ENCODE data around the gene PCF11. TPM values are rescaled to one million over a fixed set of nuclear protein-coding genes. Genes with fewer than 3 reads are reported as not detected.
A peak's percentile ranks its signal among the peaks of the same experiment; 100 is the strongest.
"Not testable (repeated sequence)": the region's sequence is repeated elsewhere in the genome, so short reads cannot be mapped to it uniquely, and the experiment has no call there.

The PCF11 gene
- total RNA-seq, 1 donor from 2014 or later: 23.6 TPM

DNA sequence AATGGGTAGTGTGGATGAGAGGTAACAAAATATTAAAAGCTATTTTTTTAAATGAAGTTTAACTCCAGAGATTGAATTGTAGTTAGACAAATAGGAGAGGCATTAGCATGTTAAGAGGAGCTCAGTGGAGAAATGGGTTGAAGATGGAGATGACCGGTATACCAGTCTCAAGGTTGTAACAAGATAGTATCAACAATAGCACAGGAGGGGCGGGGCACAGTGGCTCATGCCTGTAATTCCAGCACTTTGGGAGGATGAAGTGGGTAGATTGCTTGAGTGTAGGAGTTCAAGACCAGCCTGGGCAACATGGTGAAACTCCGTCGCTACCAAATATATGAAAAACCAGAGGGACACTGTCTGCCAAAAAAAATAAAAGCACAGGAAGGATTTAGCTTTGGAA is 30.5 kb downstream of the PCF11 start:
- ATAC-seq: no peak
- DNase-seq (ENCODE audit: low spot score): no peak

DNA sequence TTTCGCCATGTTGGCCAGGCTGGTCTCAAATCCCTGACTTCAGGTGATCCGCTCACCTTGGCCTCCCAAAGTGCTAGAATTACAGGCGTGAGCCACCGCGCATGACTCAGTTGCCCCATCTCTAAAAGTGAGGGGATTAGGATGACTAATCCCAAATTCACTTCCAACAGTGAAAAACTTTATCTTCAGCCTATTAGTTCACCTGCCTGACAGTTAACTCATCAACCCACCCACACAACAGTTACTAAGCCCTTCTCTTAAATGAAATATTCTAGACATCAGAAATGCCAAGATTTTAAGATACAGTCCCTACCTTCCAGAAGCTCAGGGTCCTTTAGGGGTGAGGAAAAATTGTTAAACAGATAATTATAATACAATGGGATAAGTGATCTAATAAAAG is 34.6 kb downstream of the PCF11 start:
- ATAC-seq (no peak), DNase-seq (ENCODE audit: low spot score) (no peak)

DNA sequence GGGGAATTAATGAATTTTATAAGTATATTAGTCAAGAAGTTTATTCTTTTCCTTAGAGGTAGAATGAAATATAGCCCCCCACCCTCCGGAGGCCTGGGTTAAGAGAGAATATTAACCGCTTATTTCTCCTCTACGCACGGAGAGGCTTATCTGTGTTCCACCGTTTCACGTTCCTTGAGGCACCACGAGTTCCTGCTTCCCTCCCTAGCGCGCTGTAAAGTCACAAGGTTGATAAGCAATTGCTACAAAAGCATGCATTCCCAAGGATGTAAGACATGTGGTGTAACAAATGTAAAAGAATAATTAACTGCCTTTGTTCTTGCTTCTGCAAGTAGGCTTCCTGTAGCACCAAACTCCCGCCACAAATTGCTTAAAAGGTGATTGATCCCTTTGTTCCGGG is 35.1 kb downstream of the PCF11 start:
- DNase-seq (ENCODE audit: low spot score): no peak
- no peak for ATAC-seq

DNA sequence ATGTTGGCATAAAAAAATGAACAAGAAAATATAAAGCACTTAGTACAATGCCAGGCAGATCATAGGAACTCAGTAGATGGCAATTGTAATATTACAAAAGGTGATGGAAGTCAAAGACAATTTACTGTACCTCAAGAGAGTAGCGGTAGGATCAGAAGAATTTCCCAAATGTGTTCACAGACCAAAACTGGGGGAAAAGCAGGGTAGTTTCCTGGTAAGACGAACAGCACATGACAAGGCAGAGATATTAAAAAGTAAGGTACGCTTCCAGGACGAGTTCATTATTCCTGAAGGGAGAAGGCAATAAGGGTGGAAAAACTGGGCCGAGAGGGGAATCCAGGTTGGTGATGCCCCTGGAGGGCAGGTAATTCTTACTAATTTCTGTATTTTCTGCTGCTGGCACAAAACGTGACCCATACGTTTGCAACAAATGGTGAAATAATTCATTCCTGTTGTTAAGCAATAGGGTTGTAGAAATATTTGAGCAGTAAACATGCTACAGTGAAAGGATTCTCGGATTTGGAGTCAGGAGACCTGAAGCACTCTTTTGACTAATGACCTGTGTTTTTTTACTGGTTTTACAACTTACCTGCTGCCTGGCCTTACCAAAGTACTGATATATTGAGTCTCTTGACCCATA is 35.8 kb downstream of the PCF11 start:
- ATAC-seq (no peak), DNase-seq (ENCODE audit: low spot score) (no peak)

DNA sequence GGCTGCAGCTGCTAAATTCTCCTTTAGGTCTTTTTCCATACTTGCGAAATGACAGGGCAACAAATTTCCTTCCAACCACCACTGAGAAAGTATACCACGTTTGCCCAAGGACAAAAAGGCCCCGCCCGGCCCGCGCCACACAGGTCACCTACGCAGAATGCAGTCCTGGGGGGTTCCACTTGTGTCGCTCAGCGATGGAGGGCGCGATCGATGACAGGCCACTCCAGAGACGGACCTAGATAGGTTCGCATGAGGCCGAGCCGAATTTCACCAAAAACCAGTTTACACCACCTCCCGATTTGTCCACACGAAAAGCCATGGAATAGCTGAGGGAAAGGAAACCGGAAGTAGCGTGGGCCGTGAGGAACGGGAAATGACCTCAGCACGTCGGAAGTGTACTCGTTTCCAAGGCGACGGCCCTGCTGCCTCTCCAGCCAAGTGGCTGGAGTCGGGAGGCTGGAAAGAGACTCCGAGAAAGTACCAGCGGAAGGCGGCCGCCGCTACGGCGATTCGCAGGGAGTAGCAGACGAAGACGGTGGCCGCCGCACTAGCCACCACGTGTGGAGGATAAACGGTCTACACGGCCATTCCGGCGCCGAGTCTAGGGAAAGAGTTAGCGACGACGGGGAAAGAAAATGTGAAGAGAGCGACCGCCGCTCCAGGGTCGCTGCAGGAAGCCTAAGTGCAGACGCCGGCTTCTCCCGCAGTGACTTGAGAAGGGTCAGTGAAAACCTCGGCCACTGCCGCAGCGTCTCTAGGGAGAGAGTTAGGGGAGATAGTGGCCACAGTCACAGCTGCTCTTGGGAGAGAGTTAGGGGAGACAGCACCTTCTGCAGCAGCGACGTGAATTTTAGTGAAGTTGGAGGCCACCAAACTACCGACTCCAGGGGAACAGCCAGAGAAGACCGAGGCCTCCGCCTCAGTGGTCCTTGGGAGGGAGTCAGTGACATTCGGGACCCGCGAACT is 36.7 kb downstream of the PCF11 start, which contains the start of gene ANKRD42:
TSS of gene ANKRD42 (plus strand) at position 398 of the 966 bp plus-strand sequence. CDS start 959 bp downstream, outside the sequence.
- peak; percentile 94 for DNase-seq (ENCODE audit: low spot score)
- peak; percentile 97 for ATAC-seq

DNA sequence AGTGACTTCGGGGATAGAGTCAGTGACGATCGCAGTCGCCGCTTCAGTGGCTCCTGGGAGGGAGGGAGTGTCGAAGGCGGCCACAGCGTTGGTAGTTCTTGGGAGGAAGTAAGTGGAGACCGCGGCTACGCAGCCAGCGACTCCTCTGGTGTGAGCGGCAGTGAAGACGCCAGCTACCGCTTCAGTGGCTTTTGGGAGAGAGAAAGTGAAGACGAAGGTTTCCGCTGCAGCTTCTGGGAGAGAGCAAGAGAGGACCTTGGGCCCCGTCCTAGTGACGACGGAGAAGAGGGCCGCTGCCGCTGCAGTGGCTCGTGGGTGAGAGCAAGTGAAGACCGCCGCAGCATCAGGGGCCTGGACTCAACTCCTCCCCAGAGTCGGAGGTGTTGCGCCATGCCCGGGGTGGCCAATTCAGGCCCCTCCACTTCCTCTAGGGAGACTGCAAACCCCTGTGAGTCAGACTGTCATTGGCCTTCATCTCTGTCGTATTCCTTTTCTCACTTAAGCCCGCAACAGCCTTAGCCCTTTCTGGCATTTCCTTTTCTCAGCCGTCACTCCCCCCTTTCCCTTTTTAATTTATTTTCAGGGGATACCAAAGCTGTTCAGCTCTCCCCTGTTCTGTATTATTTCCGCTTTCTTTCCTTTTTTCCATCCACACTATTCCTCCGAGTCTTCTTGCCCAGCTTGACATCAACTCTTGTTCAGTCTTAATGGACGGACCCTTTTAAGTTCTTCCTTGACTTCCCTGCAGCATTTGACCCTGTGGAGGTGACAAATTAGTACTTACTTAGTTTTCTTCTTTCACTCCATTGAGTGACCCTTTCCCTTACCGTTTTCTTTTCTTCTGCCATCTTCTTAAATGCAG is 37.6 kb downstream of the PCF11 start:
- ATAC-seq: peak; percentile 64
- peak; percentile 53 for DNase-seq (ENCODE audit: low spot score)

DNA sequence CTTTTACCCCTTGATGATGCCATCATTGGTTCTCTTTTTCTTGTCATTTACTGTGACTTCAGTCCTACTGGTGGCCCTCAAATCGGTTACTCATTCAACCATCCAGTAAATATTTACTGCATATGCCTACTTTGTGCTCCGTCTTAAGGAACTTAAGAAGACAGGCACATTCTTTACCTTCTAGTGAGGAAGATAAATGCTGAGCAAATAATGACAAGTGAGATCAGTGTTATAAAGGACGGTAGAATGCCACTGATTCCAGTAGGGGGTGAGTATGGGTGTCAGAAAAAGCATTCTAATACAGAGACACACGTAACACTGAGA is 38.2 kb downstream of the PCF11 start:
- ATAC-seq: no peak
- no peak for DNase-seq (ENCODE audit: low spot score)

DNA sequence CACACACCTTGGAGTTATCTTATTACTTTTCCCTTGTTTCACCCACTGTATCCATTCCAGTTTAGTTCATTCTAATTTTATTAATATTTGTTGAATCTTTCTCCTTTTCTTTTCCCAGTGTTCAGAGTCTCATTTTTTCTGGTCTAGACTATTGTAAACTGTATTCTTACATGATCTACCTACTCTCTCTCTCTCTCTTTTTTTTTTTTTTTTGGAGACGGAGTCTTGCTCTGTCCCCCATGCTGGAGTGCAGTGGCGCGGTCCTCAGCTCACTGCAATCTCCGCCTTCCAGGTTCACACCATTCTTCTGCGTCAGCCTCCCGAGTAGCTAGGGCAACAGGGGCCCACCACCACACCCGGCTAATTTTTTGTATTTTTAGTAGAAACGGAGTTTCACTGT is 38.7 kb downstream of the PCF11 start:
- DNase-seq (ENCODE audit: low spot score) (no peak), ATAC-seq (no peak)

DNA sequence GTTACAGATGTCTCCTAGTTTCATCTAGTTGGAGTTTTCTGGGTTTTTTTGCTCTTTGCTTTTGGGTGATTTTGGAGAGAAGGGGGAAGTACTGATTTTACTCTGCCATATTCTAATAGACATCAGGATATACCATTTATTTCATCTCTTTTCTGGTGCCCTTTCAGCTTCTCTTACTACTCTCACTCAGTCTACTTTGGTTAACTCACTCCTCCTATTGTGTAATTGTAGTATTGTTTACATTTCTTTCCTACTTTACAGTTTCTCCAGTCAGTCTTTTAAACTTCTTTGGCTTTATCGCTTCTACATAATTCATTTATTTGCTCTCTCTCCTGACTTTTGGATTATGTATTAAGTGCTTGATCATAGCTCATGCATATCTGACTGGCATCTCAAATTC is 43.1 kb downstream of the PCF11 start:
- ATAC-seq: peak; percentile 40

DNA sequence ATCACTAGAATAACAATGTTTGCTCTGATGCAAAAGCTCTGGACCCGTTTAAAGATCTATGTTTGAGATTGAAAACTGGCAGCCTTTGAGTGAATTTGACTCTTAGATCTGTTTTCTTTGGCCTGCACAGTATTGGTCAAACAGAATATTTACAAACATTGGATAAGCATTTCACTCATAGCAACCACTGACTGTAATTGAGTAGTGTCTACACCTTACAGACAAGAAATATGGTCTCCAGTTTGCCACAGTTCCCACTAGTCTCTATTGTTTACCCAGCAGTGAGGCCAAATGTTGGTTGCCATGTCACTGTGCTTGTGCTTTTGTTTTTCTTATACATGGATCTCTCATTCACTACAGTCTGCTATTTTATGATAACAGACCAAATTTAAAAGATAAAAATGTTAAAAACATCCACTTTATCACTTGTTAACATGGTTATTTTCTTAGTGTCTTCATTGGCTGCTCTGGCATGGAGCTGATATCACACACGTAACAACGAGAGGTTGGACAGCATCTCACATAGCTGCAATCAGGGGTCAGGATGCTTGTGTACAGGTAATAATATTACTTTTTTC is 48.8 kb downstream of the PCF11 start:
- DNase-seq (ENCODE audit: low spot score): no peak
- ATAC-seq: peak; percentile 10

More for the DNA sequence above, 43.1 kb downstream of the PCF11 start:
- DNase-seq (ENCODE audit: low spot score): no peak

DNA sequence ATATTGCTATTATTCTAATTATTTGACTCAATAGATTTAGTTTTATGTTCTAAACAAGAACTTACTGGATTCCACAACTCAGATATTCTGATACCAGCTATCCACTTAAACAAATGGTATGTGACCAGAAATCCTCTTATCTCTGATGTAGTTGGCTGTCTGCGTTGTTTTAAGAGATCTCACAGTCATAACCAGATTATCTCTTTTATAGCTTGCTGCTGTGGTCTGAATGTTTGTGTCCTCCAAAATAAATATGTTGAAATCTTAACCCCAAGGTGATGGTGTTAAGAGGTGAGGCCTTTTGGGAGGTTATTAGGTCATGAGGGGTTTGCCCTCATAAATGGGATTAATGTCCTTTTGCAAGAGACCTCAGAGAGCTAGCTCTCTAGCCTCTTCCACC is 49.3 kb downstream of the PCF11 start:
- DNase-seq (ENCODE audit: low spot score) (no peak), ATAC-seq (no peak)

DNA sequence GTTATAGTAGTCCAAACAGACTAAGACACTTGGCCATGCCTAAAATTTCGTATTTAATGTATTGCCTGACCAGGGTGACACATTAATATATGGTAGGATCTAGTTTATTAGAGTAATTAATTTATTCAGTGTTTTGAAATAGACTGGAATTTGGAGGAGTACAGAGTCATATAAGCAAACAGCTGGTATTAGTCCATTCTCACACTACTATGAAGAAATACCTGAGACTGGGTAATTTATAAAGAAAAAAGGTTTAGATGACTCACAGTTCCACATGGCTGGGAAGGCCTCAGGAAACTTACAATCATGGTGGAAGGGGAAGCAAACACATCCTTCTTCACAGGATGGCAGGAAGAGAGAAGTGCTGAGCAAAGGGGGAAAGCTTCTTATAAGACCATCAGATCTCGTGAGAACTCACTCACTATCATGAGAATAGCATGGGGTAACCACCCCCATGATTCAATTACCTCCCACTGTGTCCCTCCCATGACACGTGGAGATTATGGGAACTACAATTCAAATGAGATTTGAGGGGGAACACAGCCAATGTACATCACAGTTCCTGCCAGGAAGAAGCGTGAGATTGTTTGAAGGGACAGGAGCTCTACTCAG is 49.9 kb downstream of the PCF11 start:
- ATAC-seq: not testable (repeated sequence)

DNA sequence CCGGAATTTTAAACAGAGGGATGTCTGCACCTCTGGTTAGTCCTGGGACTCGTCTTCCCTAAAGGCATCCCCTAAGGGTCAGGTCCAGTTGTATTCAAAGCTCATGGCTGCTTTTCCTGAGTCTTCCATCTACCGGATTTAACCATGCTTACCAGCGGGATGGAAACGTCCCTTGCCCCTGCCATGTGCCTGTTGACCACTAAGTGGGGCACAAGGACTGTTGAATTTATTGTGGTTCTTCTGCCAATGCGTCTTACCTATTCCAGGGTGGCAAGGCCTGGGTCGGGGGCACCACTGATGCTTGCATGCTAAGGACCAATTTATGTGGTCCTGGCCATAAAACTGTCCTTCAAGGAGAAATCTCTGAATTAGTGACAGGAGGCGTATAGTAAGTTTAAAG is 62.2 kb downstream of the PCF11 start:
- ATAC-seq (no peak), DNase-seq (ENCODE audit: low spot score) (no peak)

More for the DNA sequence above, 49.9 kb downstream of the PCF11 start:
- not testable (repeated sequence) for DNase-seq (ENCODE audit: low spot score)

DNA sequence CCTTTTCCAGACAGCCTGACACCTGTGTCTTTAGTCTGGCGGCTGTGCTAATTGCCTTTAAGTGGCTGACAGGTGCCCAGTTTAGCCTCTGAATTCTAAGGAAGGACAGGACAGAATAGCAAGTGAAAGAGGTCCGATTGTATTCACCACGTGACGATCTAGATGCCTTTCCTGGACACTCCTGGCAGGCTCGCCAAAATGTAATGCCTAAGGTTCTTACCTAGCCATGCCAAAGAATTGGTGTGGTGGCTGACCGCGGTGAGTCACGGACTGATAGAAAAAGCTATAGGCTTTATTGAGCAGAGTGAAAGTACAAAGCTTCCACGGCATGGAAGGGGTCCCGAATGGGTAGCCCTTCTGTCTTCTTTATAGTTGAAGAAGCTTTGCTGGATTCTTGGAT is 63.3 kb downstream of the PCF11 start:
- no peak for ATAC-seq
- DNase-seq (ENCODE audit: low spot score): no peak

DNA sequence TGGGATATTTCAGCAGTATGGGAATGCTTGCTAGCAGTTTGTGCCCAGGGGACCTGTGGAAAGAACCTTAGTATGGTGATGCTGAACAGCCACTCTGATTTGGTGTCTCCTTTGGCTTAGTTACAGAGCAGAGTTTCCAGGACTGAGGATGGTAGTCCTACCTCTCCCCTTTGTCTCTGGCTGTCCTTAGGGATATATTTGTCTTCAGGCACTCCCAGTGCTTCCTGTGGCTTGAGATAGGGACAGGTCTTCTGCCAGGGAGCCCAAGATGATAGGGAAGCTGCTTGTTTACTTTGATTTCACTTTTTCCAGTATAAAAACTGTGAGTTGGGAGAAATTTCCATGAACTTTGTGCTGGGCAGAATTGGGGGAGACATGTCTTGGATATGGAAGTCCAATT is 64.8 kb downstream of the PCF11 start:
- ATAC-seq (no peak), DNase-seq (ENCODE audit: low spot score) (no peak)

DNA sequence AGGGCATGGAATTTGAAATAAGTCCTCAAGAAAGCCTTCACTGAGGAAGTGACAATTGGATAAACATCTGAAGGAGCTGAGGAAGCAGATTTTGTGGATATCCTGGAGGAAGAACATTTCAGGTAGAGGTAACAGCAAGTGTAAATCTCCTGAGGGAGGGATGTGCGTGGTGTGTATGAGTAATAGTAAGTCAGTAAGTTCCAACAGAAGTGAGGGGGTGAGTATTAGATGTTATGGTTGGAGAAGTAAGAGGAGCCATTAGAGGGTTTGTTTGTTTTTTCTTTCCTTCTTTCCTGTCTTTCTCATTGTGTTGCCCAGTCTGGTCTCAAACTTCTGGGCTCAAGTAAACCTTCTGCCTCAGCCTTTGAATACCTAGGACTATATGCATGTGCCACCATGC is 65.6 kb downstream of the PCF11 start:
- ATAC-seq: no peak

DNA sequence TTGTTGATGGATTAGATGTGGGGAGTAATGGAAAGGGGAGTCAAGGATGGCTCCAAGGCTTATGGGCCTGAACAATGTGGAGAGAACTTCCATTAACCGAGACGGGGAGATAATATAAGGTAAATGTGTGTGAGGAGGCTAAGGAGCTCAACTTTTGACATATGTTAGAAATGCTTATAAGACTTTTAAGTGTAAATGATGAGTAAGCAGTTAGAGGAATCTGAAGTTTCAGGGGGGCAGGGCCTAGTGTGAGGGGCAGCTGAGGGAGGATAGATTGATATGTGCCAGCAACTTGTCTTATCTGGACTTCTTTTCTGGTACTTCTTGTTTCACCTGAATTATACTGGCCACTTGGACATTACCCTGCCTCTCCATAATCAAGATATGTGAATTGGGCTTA is 66.5 kb downstream of the PCF11 start:
- no peak for ATAC-seq

More for the DNA sequence above, 65.6 kb downstream of the PCF11 start:
- no peak for DNase-seq (ENCODE audit: low spot score)

DNA sequence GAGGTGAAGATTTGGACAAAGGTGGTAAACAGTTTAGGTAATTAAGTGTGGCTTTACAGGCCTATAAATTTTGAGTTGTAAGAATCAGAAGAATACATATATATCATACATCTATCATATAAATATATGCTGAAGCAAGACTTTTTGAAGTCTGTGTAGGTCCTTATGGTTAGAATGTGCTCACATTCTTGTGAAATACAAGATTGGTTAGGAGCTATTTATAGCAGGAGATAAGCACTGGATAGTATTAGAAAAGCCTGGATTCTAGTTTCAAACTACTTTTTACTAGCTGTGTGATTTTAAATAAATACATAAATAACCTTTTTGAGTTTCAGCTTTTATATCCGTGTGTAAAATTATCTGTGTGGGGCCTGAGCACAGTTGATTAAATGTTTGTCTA is 78.9 kb downstream of the PCF11 start:
- peak; percentile 52 for ATAC-seq
- no peak for DNase-seq (ENCODE audit: low spot score)

More for the DNA sequence above, 66.5 kb downstream of the PCF11 start:
- DNase-seq (ENCODE audit: low spot score): no peak

Measured in left lobe of liver (tissue), 2 donors.